IPS-20b (cell line): ENCODE results near the gene RIPK4.

Experiments used
- H3K27ac ChIP-seq: one replicate; pipeline ENCODE4 v1.5.1; 2013; ENCODE audit warnings: low read length
- H3K27me3 ChIP-seq: 2 replicates; pipeline ENCODE4 v1.6.1; 2013; ENCODE audit warnings: mild to moderate bottlenecking, low read length, inconsistent platforms; ENCODE audit not compliant: insufficient read depth
- H3K36me3 ChIP-seq: 2 replicates; pipeline ENCODE4 v1.6.1; 2013; ENCODE audit warnings: low read depth, mild to moderate bottlenecking, inconsistent platforms, low read length, moderate library complexity; ENCODE audit not compliant: insufficient read depth
- H3K4me1 ChIP-seq: 2 replicates; pipeline ENCODE4 v1.6.1; 2013; ENCODE audit warnings: mild to moderate bottlenecking, control low read depth, inconsistent platforms, low read length, moderate library complexity; ENCODE audit not compliant: insufficient read depth
- H3K4me3 ChIP-seq: 2 replicates; pipeline ENCODE4 v1.5.1; 2013; ENCODE audit warnings: mild to moderate bottlenecking, low read length, inconsistent platforms
- H3K9ac ChIP-seq: 2 replicates; pipeline ENCODE4 v1.6.1; 2013; ENCODE audit warnings: low read depth, mild to moderate bottlenecking, inconsistent platforms, low read length, moderate library complexity
- H3K9me3 ChIP-seq: 2 replicates; pipeline ENCODE4 v1.6.1; 2013; ENCODE audit warnings: mild to moderate bottlenecking, low read depth, low read length, inconsistent platforms; ENCODE audit not compliant: insufficient read depth

The RIPK4 gene

GRCh38 chr21:41766883-41767605 is at the start of gene RIPK4:
RIPK4 (minus strand) TSS chr21:41767052; CDS start chr21:41767041, 11 bp downstream.
- Histone ChIP-seq H3K9me3 (no peaks in the 10 kb centered on the region), H3K36me3 (no peaks in the 10 kb centered on the region), H3K4me3 (peak within 1 kb of the TSS; percentile 63), H3K4me1 (peaks cover 46% of the 10 kb centered on the region), H3K9ac (peak within 1 kb of the TSS; percentile 3; the same call in 1 of the 2 replicates), H3K27me3 (peaks cover 100% of the 10 kb centered on the region), H3K27ac (no peak within 1 kb of the TSS)

GRCh38 chr21:41815652-41816582 is 49.1 kb upstream of the RIPK4 start:
- Histone ChIP-seq H3K27me3 (no peaks in the 10 kb centered on the region), H3K4me3 (no peak overlapping the region), H3K9me3 (no peaks in the 10 kb centered on the region), H3K36me3 (peaks cover 9% of the 10 kb centered on the region; the same call in 1 of the 2 replicates), H3K4me1 (no peaks in the 10 kb centered on the region), H3K27ac (no peak overlapping the region), H3K9ac (no peak overlapping the region)

- H3K27ac ChIP-seq = no peak overlapping the region
- no peaks in the 10 kb centered on the region for H3K9me3 ChIP-seq
- no peaks in the 10 kb centered on the region for H3K4me1 ChIP-seq
Observed at GRCh38 chr21:41813226-41813625, 46.4 kb upstream of the RIPK4 start.

DNA sequence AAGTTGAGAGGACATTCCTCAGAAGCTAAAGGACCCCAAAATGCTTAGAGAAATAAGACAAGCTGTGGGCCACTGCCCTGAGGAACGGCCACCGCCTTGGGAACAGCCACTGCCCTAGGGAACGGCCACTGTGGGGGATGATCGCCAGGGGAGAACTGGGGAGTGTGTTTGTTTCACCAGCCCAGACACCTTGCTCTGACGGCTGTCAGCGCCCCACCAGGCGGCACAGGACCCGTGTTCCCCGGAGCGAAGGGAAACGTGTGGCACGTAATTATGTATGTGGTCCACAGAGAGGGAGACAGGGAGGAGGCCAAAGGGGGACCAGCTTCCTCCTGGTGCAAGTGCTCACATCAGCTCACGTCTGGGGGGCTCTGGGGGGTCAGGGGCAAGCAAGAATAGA is 45.8 kb upstream of the RIPK4 start:
- H3K36me3 ChIP-seq = peaks cover 28% of the 10 kb centered on the region; the same call in 1 of the 2 replicates

More at GRCh38 chr21:41813226-41813625, 46.4 kb upstream of the RIPK4 start:
- Histone ChIP-seq H3K9ac (no peak overlapping the region), H3K36me3 (peaks cover 28% of the 10 kb centered on the region; the same call in 1 of the 2 replicates), H3K27me3 (no peaks in the 10 kb centered on the region), H3K4me3 (no peak overlapping the region)

GRCh38 chr21:41810597-41810932 is 43.7 kb upstream of the RIPK4 start:
- no peak overlapping the region for H3K4me3 ChIP-seq
- H3K27me3 ChIP-seq = no peaks in the 10 kb centered on the region
- H3K36me3 ChIP-seq = peaks cover 28% of the 10 kb centered on the region; the same call in 1 of the 2 replicates
- no peak overlapping the region for H3K9ac ChIP-seq
- H3K4me1 ChIP-seq = no peaks in the 10 kb centered on the region
- H3K9me3 ChIP-seq = no peaks in the 10 kb centered on the region
- H3K27ac ChIP-seq = no peak overlapping the region

More for the DNA sequence above, 45.8 kb upstream of the RIPK4 start:
- H3K4me1 ChIP-seq = no peaks in the 10 kb centered on the region
- H3K27me3 ChIP-seq = no peaks in the 10 kb centered on the region
- H3K9me3 ChIP-seq = no peaks in the 10 kb centered on the region
- no peak overlapping the region for H3K9ac ChIP-seq
- no peak overlapping the region for H3K4me3 ChIP-seq
- no peak overlapping the region for H3K27ac ChIP-seq

- Histone ChIP-seq H3K9ac (no peak overlapping the region), H3K27ac (no peak overlapping the region), H3K4me3 (no peak overlapping the region), H3K27me3 (no peaks in the 10 kb centered on the region), H3K4me1 (no peaks in the 10 kb centered on the region), H3K9me3 (no peaks in the 10 kb centered on the region), H3K36me3 (peaks cover 24% of the 10 kb centered on the region; the same call in 1 of the 2 replicates)
Observed at GRCh38 chr21:41809891-41810596, 43.2 kb upstream of the RIPK4 start.

DNA sequence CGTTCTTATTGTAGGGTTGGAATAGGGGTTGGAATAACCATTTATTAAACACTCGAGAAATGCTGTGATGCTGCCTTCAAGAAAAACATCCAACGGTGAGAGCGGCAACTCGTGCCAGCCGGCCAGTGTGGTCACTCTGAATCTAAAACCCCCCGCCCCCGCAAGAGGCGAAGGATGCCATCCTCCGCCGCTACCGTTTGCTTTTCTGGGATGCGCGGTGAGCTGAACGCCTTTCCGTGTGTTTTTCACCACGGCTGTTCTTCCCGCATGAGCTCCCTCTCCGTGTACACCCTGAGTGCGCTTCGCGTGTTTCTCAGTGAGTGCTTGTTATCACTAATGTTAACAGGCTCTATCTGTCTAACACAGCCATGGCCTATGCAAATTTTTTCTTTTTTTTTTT is 42.0 kb upstream of the RIPK4 start:
- H3K4me3 ChIP-seq = no peak overlapping the region
- no peaks in the 10 kb centered on the region for H3K9me3 ChIP-seq
- H3K27ac ChIP-seq = no peak overlapping the region
- no peak overlapping the region for H3K9ac ChIP-seq
- H3K4me1 ChIP-seq = no peaks in the 10 kb centered on the region
- no peaks in the 10 kb centered on the region for H3K27me3 ChIP-seq
- peaks cover 20% of the 10 kb centered on the region; the same call in 1 of the 2 replicates for H3K36me3 ChIP-seq

GRCh38 chr21:41808094-41808493 is 41.2 kb upstream of the RIPK4 start:
- Histone ChIP-seq H3K4me1 (no peaks in the 10 kb centered on the region), H3K36me3 (peaks cover 20% of the 10 kb centered on the region; the same call in 1 of the 2 replicates), H3K27me3 (no peaks in the 10 kb centered on the region), H3K4me3 (no peak overlapping the region), H3K9me3 (no peaks in the 10 kb centered on the region), H3K9ac (no peak overlapping the region), H3K27ac (no peak overlapping the region)

- H3K27ac ChIP-seq = no peak overlapping the region
- no peaks in the 10 kb centered on the region for H3K9me3 ChIP-seq
- H3K4me1 ChIP-seq = no peaks in the 10 kb centered on the region
- H3K36me3 ChIP-seq = peaks cover 30% of the 10 kb centered on the region
- no peak overlapping the region for H3K9ac ChIP-seq
- H3K4me3 ChIP-seq = no peak overlapping the region
- no peaks in the 10 kb centered on the region for H3K27me3 ChIP-seq
Observed at GRCh38 chr21:41806773-41807172, 39.9 kb upstream of the RIPK4 start.

DNA sequence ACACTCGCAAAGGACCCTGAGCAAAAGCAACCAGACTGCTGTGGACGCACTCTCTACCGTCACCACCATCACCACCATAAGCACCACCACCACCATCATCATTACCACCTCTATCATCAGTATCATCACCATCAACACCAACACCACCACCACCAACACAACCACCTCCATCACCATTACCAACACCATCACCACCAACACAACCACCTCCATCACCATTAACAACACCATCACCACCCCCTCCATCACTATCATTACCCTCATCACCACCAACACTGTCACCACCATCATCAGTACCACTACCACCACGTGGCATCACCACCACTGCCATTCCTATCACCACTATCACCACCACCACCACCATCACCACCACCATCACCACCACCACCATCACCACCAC is 38.8 kb upstream of the RIPK4 start:
- Histone ChIP-seq H3K4me1 (no peaks in the 10 kb centered on the region), H3K36me3 (peaks cover 37% of the 10 kb centered on the region), H3K27me3 (no peaks in the 10 kb centered on the region), H3K27ac (no peak overlapping the region), H3K4me3 (no peak overlapping the region), H3K9me3 (no peaks in the 10 kb centered on the region), H3K9ac (no peak overlapping the region)

DNA sequence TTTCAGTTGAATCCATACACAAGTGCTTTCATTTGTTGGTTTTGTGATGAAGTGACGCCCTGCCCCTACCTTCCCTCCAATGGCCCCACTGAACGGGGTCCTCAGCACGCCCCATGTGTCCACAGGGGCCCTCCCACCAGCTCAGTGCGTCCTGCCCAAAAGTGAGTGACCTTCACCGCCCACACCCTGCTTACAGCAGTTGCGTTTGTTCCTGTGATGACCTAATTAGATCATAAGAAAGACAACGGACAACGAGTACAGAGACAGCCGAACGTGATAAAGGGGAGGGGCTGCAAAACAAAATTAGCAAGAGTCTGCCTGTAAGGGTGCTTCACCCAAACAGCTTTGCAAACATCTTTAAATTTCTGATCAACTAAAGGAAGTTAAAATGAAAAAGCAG is 38.2 kb upstream of the RIPK4 start:
- H3K36me3 ChIP-seq = peaks cover 37% of the 10 kb centered on the region
- no peak overlapping the region for H3K9ac ChIP-seq
- no peaks in the 10 kb centered on the region for H3K27me3 ChIP-seq
- no peaks in the 10 kb centered on the region for H3K9me3 ChIP-seq
- H3K4me3 ChIP-seq = no peak overlapping the region
- no peak overlapping the region for H3K27ac ChIP-seq
- H3K4me1 ChIP-seq = no peaks in the 10 kb centered on the region
